Sigmoid colon (tissue), 7 donors: Measurements from ENCODE around the gene PDE9A. TPM values are rescaled to one million over a fixed set of nuclear protein-coding genes. Genes with fewer than 3 reads are reported as not detected.

ENCODE experiments used
- DNase-seq: peaks from one replicate; pipeline ENCODE4 v3.0.0-alpha.2; 2019
- H3K27ac ChIP-seq, 4 donors: fragments of 200-600 bp; sonication (generic); one replicate each; pipeline ENCODE4 v1.5.1; 2016 to 2019; ENCODE audit warnings: mild to moderate bottlenecking in 1 of 4
- H3K27me3 ChIP-seq, 3 donors: fragments of 200-600 bp; sonication (generic); one replicate each; pipeline ENCODE4 v1.5.1; 2019; ENCODE audit warnings: mild to moderate bottlenecking in 1 of 3
- H3K36me3 ChIP-seq, 4 donors: fragments of 200-600 bp; sonication (generic); one replicate each; pipeline ENCODE4 v1.5.1; 2016 to 2019
- H3K4me1 ChIP-seq, 4 donors: fragments of 200-600 bp; sonication (generic); one replicate each; pipeline ENCODE4 v1.5.1; 2017 to 2019
- H3K4me3 ChIP-seq, 4 donors: fragments of 200-600 bp; sonication (generic); one replicate each; pipeline ENCODE4 v1.5.1; 2017 to 2019; ENCODE audit warnings: mild to moderate bottlenecking in 2 of 4, moderate library complexity in 1 of 4
- H3K9me3 ChIP-seq, 4 donors: fragments of 200-600 bp in 3 of 4; sonication (generic) in 3 of 4; one replicate each; pipeline versions ENCODE4 v1.5.1 to v1.6.1; 2013 to 2019
- EP300 ChIP-seq, 4 donors: sonication (generic); formaldehyde crosslinking; IDR thresholded peaks; one replicate each; pipeline ENCODE4 v1.6.1; 2017; ENCODE audit warnings: antibody characterized with exemption in 4 of 4
- POLR2A ChIP-seq, 2 donors: fragments of 450-650 bp; IDR thresholded peaks; one replicate each; pipeline ENCODE4 v1.6.1; 2016; ENCODE audit warnings: antibody characterized with exemption in 2 of 2, mild to moderate bottlenecking in 2 of 2, moderate library complexity in 2 of 2
- POLR2AphosphoS5 ChIP-seq, 4 donors: sonication (generic); formaldehyde crosslinking; IDR thresholded peaks; one replicate each; pipeline ENCODE4 v1.6.1; 2017; ENCODE audit warnings: antibody characterized with exemption in 4 of 4
- WGBS, 2 donors: extraction: QIAGEN DNeasy Blood & Tissue Kit; methylation state at CpG; one replicate each; pipeline ENCODE4 v1.1.7; 2013; 5-methylcytosine and 5-hydroxymethylcytosine counted together
- intact Hi-C: fragments of 100-400 bp; cut with DNase I; formaldehyde crosslinking; loops from one replicate; pipeline ENCODE4 v1.15.1; 2023
- polyA plus RNA-seq, 3 donors: library from polyadenylated mRNA; stranded (reverse); fragments of 200-250 nt; gene quantifications; one replicate each; pipeline ENCODE4 v1.2.3, GENCODE V29; 2013
- total RNA-seq, 4 donors: library from RNA; depleted of rRNA; stranded (reverse); fragments of >200 nt; gene quantifications; one replicate each; pipeline ENCODE4 v1.1.0, GENCODE V29; 2016
- TF ChIP-seq, protein P1 (sequence below), 4 experiments: fragments of 450-650 bp in 3 of 4; fragments of 200-600 bp in 1 of 4; IDR thresholded peaks; one replicate each; pipeline ENCODE4 v1.5.1; 2016 to 2019; ENCODE audit warnings: antibody characterized with exemption in 4 of 4, mild to moderate bottlenecking in 3 of 4, moderate library complexity in 2 of 4
- donor health status: healthy with polysubstance abuse.
- donor health status: Bipolar disorder and iron deficiency.
- donor health status: healthy.

Gene PDE9A
- total and polyA plus RNA-seq, 7 donors: 71.6 to 433 (median 102) TPM

- 86 to 88% methylated on average over 15 of the region's 15 CpGs for WGBS, 2 donors
- Histone ChIP-seq H3K27ac (peak overlapping the region; percentile 79 to 85 (median 84)), H3K9me3 (no peaks in the 10 kb centered on the region), H3K4me3 (no peak overlapping the region), H3K4me1 (peaks cover 0 to 76% (median 57%) of the 10 kb centered on the region in 4 donors), H3K36me3 (peaks cover 0 to 44% (median 8%) of the 10 kb centered on the region in 4 donors), H3K27me3 (no peaks in the 10 kb centered on the region)
- peak; percentile 48 for DNase-seq
- intact Hi-C loops: no loop called here
- peak in 2 of 4 donors; percentile 36 to 66 for TF ChIP-seq EP300 (IDR thresholded peaks at IDR 0.05)
- TF ChIP-seq, protein P1, sequence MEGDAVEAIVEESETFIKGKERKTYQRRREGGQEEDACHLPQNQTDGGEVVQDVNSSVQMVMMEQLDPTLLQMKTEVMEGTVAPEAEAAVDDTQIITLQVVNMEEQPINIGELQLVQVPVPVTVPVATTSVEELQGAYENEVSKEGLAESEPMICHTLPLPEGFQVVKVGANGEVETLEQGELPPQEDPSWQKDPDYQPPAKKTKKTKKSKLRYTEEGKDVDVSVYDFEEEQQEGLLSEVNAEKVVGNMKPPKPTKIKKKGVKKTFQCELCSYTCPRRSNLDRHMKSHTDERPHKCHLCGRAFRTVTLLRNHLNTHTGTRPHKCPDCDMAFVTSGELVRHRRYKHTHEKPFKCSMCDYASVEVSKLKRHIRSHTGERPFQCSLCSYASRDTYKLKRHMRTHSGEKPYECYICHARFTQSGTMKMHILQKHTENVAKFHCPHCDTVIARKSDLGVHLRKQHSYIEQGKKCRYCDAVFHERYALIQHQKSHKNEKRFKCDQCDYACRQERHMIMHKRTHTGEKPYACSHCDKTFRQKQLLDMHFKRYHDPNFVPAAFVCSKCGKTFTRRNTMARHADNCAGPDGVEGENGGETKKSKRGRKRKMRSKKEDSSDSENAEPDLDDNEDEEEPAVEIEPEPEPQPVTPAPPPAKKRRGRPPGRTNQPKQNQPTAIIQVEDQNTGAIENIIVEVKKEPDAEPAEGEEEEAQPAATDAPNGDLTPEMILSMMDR (IDR thresholded peaks at IDR 0.05): no peak
- TF ChIP-seq POLR2A (IDR thresholded peaks at IDR 0.05): no peak
- peak in 3 of 4 donors; percentile 40 to 75 (median 68) for TF ChIP-seq POLR2AphosphoS5 (IDR thresholded peaks at IDR 0.05)
These were observed 94.4 kb downstream of the PDE9A start for GRCh38 chr21:42747746-42748351.

- H3K4me3 ChIP-seq: no peak overlapping the region
- no peaks in the 10 kb centered on the region for H3K9me3 ChIP-seq
- H3K36me3 ChIP-seq: peaks cover 0 to 50% (median 8%) of the 10 kb centered on the region in 4 donors
- H3K27ac ChIP-seq: peak overlapping the region; percentile 79 to 85 (median 84)
- intact Hi-C loops: loop anchor here (1.0 kb wide), 1 partner anchor 93 kb away; no protein-coding TSS in a partner anchor
- H3K4me1 ChIP-seq: peaks cover 0 to 68% (median 54%) of the 10 kb centered on the region in 4 donors
- WGBS, 2 donors: 21 to 68% methylated on average over 13 of the region's 13 CpGs
- TF ChIP-seq POLR2AphosphoS5 (IDR thresholded peaks at IDR 0.05): peak in 1 of 4 donors; percentile 48
- TF ChIP-seq, protein P1 (IDR thresholded peaks at IDR 0.05): no peak
- TF ChIP-seq EP300 (IDR thresholded peaks at IDR 0.05): peak in 1 of 4 donors; percentile 13
- TF ChIP-seq POLR2A (IDR thresholded peaks at IDR 0.05): no peak
- no peaks in the 10 kb centered on the region for H3K27me3 ChIP-seq
- DNase-seq: peak; percentile 58
These were observed 95.3 kb downstream of the PDE9A start for GRCh38 chr21:42748620-42749176.

- intact Hi-C loops: no loop called here
- peak; percentile 80 for DNase-seq
- TF ChIP-seq POLR2AphosphoS5 (IDR thresholded peaks at IDR 0.05) (peak; percentile 48 to 65 (median 57)), EP300 (IDR thresholded peaks at IDR 0.05) (peak in 2 of 4 donors; percentile 35 to 78), POLR2A (IDR thresholded peaks at IDR 0.05) (no peak)
- TF ChIP-seq, protein P1 (IDR thresholded peaks at IDR 0.05): no peak
- H3K4me1 ChIP-seq: peaks cover 0 to 65% (median 49%) of the 10 kb centered on the region in 4 donors
- H3K4me3 ChIP-seq: peak overlapping the region in 1 of 4 donors; percentile 4
- no peaks in the 10 kb centered on the region for H3K9me3 ChIP-seq
- no peaks in the 10 kb centered on the region for H3K27me3 ChIP-seq
- peak overlapping the region; percentile 79 to 85 (median 84) for H3K27ac ChIP-seq
- peaks cover 5 to 51% (median 20%) of the 10 kb centered on the region in 4 donors for H3K36me3 ChIP-seq
- 92% methylated on average over 23 of the region's 23 CpGs for WGBS, 2 donors
These were observed 97.5 kb downstream of the PDE9A start for GRCh38 chr21:42750737-42751530.

DNA sequence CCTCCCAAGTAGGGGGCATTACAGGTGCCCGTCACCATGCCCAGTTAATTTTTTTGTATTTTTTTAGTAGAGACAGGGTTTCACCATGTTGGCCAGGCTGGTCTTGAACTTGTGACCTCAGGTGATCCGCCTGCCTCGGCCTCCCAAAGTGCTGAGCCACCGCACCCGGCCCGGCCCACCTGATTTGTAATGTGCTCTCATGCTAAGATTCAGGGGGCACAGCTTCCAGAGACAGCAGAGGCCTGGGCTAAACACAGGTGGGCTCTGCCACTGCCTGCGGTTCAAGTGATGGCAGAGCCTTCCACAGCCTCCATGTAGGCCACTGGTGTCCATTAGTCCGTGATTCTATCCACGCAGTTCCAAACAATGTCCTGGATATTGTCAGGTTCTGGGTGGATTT, 98.4 kb downstream of the PDE9A start:
- Histone ChIP-seq H3K9me3 (no peaks in the 10 kb centered on the region), H3K27me3 (no peaks in the 10 kb centered on the region), H3K4me3 (no peak overlapping the region), H3K4me1 (peaks cover 0 to 55% (median 40%) of the 10 kb centered on the region in 4 donors), H3K27ac (peak overlapping the region; percentile 79 to 85 (median 84)), H3K36me3 (peaks cover 5 to 53% (median 24%) of the 10 kb centered on the region in 4 donors)
- peak; percentile 45 for DNase-seq
- 96 to 97% methylated on average over 9 of the region's 9 CpGs for WGBS, 2 donors
- intact Hi-C loops: no loop called here
- no peak for TF ChIP-seq EP300 (IDR thresholded peaks at IDR 0.05)
- TF ChIP-seq, protein P1 (IDR thresholded peaks at IDR 0.05): no peak
- TF ChIP-seq POLR2AphosphoS5 (IDR thresholded peaks at IDR 0.05): no peak
- no peak for TF ChIP-seq POLR2A (IDR thresholded peaks at IDR 0.05)
